ENCODE results near the gene TECPR1.

TECPR1 gene

DNA sequence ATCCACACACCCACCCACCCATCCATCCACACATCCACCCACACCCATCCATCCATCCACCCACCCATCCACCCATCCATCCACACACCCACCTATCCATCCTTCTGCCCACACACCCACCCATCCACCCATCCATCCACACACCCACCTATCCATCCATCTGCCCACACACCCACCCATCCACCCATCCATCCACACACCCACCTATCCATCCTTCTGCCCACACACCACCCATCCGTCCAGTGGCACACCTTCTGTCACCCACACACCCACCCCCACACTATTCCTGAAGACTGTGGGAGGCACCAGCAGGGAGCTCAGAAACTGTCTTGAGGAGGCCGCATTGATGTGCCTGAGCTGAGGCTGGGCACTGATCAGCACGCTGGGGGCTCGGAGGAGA is 9.1 kb downstream of the TECPR1 start:
- no peak for DNase-seq (ENCODE audit: low spot score)

DNA sequence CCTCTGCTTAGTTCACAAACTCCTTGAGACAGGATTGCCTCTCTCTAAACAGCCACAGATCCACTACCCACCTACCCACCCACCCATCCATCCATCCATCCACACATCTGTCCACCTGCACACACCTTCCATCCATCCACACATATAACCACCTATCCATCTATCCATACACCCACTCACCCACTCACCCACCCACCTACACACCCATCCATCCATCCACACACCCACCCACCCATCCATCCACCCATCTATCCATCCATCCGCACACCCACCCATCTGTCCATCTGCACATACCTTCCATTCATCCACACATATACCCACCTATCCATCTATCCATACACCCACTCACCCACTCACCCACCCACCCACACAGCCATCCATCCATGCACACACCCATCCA is 9.7 kb downstream of the TECPR1 start:
- DNase-seq (ENCODE audit: low spot score) = no peak

DNA sequence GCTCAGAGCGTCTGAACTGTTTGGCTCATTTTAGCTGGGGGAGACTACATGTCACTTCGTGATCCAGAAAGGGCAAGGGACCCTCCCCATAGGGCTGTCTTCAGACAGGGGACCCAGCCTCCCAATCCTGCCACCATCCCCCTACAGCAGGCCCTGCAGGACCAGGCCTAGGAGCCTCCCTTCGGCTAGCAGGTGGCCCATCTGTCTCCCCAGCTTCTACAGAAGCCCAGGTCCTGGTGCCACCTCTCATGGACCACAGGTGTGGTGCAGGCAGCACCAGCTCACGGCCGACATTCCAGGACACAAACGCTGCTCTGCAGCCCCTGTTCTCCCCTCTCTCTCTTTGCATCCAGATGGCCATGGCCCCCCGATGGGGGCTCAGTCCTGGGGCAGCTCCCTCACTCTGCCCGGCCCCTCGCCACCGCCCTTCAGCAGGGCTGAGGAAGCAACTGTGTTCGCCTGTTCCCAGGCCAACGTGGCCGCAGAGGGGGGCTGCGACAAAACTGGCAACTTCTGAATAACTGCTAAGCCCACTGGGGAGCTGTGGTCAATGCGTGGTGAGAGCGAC is 10.3 kb downstream of the TECPR1 start:
- no peak for DNase-seq (ENCODE audit: low spot score)

DNA sequence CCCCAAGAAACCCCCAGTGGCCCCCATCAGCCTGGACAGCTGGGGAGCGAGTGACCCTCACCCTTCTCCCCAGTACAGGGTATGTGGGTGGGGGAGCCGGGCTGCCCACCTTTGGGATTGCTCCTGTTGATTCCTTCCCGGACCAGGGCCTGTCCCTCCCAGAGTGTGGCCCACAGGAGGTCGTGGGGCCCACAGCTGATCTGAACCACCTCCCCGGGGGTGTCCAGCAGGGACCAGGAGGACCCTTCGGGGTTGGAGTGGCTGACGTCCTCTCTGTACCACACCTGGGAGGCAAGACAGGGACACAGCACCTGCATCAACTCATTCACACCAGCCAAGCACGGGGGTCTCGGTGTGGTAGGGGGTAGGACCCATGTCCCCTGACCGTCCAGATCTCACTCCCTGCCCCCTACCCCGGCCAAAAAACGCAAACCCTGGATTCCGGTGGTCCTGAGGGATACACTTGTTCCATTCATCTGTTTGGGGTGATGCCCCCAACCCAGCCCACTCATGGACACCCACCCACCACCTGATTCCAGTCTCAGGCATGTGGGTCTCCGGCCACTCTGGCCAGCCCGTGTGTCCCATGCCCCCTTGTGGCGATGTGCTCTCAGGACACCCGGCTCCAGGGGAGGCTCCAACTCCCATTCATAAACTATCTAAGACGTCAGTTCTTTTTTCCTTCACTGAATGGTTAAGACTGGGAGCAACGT is 10.9 kb downstream of the TECPR1 start:
- peak; percentile 85 for DNase-seq (ENCODE audit: low spot score)

DNA sequence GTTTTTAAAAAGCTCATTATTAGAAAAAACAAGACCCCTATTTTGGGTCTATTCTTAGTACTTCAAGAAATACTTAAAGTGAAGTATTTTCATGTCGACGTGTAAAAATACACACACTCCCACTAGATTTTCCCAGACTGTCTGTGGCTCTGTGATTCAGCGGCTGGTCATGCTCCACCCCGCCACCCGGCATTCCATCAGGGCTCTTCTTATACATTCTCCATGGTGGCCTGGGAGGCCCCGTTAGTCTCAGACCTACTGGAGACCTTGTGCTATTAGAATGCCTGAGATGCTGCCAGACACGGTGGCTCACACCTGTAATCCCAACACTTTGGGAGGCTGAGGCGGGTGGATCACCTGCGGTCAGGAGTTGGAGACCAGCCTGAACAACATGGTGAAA is 13.1 kb downstream of the TECPR1 start:
- no peak for DNase-seq (ENCODE audit: low spot score)

DNA sequence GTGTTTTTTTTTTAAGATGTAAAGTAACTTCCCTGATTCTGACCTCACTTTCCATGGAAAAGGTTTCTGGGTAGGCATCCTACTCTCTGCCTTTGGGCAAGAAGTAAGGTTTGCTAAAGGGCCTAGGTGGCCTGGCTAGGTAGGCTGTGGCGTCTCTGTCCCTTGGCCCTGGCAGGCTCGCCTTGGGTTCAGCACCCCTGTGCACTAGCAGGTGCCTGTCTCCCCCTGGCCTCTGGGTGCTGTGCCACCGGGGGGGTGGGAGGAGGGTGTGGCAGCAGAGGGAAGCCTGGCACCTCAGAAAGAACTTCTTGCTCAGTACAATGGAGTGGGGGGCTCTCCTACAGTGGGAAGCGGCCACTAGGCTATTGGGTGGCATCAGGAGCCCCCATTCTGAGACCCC is 14.0 kb downstream of the TECPR1 start:
- no peak for DNase-seq (ENCODE audit: low spot score)

DNA sequence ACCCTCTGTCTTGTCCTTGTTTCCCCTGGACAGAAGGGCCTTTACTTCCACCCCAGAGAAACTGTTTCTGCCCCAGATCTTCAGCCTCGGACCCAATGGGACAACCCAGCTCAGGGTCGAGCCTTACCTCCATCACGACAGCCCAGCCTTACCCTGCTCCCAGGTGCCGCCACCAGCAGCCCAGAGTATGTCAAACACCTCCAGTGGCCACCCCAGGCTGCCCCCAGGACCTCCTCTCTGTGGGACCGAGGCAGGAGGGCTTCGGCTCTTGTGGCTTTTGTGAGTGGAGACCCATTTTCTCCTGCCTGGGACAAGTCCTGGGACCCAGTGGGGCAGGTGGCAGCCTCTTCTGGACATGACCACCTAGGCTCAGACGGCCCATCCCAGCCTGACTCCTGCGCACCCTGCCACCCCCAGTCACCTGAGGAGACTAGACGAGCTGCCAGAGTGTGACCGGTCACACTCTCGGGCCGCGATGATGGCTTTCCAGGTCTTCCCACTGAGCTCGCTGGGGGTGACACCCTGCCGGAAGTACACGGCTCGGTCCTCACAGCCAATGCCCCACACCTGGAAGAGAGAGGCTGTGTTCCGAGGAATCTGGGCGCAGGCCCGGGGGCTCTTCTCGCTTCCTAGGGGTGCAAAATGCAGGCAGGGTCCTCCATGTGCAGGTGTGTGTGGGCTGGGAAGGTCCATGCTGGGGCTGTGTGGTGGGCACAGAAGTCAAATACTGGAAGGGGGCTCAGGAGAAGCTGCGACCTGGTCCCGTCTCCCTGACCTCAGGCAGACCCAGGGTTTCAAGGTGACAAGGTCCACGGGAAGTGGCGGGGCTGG is 15.5 kb downstream of the TECPR1 start:
- DNase-seq (ENCODE audit: low spot score) = no peak

DNA sequence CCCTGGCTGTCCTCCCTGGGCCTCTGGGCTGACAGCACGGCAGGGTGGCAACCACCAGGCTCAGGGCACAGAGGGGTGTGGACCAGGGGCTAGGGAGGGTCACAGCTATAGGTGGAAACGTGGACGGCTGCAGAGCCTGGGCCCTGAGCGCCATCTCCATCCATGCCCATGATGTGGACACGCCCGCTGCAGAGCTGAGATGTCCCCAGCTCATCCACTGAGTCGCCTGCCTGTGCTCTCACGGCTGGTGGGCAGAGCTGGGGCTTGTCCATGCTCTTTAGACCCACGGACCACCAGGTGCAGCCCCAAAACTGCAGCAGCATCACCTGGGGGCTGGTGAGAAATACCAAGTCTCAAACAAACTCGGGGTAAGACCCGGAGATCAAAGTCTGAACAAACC is 16.1 kb downstream of the TECPR1 start:
- no peak for DNase-seq (ENCODE audit: low spot score)

DNA sequence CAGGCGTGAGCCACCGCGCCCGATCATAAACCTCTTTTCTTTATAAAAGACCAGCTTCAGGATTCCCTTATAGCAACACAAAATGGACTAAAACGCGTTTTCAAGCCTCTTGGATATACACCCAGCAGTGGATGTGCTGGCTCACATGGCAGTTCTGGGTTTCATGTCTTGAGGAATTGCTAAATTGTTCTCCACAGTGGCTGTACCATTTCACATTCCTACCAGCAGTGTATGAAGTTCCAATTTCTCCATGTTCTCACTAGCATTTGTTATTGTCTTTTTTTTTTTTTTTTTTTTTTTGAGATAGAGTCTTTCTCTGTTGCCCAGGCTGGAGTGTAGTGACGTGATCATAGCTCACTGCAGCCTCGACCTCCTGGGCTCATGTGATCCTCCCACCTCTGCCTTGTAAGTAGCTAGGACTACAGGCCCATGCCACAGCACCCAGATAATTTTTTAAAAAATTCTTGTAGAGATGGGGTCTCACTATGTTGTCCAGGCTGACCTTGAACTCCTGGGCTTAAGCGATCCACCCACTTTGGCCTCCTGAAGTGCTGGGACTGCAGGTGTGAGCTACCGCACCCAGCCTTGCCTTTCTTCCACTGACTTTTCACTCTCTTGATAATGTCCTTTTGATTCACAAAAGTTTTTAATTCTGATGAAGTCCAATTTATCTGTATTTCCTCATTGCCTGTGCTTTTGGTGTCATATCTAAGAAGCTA is 17.4 kb downstream of the TECPR1 start:
- no peak for DNase-seq (ENCODE audit: low spot score)

DNA sequence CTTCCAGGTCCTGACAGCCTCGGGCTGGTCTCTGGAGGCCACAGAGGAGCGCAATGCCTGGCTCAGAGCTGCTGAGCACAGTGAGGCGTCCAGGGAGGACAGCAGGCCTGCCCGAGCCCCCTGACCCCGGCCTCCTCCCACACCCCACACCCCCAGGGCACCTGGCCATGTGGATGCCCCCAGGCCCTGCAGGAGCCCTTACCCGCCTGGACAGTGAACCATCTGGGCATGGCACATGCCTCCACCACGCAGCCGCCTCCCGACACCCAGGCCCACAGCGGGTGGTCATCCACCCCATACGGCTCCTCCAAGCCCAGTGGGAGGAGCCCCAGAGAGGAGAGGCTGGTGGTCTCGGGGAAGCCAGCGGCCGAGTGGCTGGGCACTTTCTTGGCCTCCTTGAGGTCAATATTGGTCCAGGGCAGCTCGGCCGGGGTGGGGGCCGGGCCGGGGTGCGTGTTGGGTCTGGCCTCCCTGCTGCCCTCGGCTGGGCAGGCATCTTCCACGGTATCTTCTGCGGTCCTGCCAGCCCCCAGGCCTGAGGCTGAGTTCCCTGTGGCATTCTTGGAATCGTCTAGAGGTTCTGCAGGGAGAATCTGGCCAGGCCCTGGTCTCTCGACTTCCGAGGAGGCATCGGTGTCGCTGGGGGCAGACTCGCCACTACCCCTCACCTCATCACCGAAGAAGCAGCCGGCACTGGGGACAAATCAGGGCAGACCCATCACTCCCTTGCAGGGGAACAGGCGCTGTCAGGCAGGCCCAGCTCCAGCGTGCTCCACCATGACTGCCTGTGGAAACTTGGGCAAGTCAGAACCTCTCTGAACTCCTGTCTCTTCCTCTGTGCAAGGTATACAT is 18.6 kb downstream of the TECPR1 start:
- DNase-seq (ENCODE audit: low spot score) = no peak

DNA sequence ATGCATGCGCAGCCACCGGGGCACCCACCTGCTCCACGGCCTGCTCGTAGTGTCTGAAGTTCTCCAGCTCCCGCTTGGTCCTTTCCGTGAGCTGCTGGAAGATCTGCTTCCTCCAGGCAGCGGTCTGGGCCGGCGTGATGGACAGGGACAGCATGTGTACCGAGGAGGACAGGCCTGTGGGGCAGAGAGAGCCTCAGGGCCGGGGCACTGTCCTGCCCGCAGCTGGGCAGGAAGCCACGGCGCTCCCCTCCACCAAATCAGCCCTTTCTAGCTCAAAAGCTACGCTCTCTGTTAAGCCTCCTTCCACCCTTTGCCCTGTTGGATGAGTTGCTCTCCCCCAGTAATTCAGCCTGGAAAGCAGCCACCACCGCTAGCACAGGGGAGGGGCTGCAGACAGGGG is 19.2 kb downstream of the TECPR1 start:
- no peak for DNase-seq (ENCODE audit: low spot score)

DNA sequence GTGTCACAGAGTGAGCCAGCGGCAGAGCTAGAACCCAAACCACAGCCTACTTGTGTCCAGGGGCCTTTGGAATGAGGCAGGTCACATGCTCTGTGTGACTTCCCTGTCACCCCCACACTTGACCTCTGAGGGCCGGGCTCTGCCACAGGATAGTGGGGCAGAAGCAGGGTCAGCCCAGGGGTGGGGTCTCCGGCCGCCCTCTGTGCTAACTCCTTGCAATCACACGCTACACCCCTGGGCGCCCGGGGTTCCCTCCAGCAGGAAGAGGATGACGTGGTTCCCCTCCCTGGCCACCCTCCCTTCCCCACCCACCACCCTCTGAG is 19.8 kb downstream of the TECPR1 start:
- no peak for DNase-seq (ENCODE audit: low spot score)

DNA sequence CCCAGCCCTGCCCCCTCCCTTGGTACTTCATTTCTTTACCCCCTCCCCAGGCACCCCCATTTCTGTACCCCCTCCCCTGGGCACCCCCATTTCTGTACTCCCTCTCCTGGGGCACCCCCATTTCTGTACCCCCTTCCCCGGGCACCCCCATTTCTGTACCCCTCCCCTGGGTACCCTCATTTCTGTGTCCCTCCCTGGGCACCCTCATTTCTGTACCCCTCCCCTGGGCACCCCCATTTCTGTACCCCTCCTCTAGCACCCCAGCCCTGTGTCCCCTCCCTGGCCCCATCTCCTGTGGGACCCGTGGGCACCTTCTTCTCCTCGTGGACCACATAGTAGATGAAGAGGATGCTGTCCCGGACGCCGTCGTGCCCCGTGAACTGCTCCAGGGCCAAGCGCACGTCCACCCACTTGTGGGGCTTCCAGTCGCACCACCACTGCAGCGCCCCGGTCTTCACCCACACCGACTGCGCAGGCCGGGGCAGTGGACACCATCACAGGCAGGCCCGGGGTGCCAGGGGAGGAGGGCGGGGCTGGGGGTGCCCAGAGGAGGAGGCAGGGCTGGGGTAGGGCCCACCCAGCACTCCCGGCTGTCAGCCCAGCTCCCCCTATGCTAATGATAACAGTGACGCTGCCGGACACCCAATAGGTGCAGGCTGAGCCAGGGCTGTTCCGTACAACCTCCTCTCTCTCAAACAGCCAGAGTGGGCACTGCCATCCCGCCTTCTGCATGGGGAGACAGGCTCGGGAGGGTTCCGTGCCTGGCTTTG is 20.4 kb downstream of the TECPR1 start:
- no peak for DNase-seq (ENCODE audit: low spot score)

DNA sequence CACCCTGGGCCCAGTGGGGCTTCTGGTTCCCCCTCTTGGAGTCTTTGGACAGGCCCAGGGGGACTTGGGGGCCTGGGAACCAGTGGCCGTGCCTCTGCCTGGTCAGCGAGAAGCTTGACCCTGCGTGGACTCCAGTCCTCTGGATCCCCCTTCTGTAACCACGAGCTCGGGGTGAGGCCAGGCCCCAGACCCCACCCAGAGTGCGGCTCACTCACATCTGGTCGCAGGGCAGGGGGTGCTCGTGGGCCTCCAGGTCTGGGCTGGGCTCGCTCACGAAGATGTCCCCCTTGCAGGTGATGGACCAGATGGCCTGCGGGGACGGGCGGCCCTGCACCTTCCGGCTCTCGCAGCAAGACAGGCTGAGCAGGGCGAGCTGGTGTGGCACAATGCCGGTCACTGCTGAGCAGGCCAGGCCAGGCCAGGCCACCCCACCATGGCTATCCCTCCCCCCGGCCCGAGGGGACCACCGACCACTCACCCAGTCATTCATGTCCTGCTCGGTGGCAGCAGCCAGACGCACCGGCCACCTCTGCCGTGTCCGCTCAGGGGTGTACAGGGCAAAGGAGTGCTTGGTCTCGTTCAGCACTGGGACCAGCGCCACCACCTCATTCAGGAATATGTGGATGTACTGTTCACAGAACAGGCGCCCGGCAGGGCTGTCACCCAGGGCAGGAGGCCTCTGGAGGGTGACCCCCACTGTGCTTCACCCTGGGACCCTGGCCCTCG is 21.1 kb downstream of the TECPR1 start:
- no peak for DNase-seq (ENCODE audit: low spot score)

DNA sequence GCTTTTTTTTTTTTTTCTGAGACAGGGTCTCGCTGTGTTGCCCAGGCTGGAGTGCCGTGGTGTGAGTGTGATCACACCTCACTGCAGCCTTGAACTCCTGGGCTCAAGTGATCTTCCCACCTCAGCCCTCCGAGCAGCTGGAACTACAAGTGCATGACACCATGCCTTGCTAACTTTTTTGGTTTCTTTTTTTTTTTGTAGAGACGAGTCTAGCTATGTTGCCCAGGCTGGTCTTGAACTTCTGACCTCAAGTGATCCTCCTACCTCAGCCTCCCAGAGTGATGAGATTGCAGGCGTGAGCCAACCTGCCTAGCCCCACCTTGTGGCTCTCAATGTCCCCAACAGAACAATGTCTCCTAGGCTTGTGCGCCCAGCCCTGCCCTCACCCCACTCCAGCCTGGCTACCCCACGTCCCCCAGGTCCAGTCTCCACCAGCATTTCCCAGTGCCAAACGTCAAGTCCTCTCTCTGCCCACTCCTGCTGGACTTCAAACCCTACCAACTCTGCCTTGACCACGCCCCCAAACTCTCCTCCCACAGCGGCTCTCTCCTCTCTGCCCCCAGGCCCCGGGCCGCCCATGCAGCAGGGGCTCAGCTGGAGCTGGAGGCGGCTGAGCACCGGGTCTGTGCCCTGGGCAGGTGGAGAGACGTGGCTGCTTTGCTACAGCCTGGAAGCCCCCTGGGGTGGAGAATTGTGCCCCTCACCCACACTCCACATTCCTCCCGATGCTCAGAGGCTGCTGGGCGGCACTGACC is 21.9 kb downstream of the TECPR1 start:
- no peak for DNase-seq (ENCODE audit: low spot score)

DNA sequence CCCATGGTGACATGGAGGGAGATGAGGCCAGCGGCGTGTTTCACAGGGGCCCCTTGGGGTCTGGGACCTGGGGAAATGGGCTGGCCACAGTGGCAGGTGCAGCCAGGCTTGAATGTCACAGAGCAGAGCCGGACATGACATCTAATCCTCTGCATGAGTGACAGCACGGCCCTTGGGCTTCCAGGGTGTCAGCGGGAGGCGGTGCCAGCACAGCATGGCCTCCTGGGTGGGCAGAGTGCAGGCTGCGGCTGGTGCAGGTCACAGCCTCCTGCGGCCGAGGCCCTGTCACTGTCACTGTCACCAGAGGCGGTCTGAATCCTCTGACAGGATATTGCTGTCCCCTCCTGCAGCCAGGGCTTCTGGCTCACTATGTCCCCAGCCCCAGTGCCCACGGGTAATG is 22.6 kb downstream of the TECPR1 start:
- no peak for DNase-seq (ENCODE audit: low spot score)

DNA sequence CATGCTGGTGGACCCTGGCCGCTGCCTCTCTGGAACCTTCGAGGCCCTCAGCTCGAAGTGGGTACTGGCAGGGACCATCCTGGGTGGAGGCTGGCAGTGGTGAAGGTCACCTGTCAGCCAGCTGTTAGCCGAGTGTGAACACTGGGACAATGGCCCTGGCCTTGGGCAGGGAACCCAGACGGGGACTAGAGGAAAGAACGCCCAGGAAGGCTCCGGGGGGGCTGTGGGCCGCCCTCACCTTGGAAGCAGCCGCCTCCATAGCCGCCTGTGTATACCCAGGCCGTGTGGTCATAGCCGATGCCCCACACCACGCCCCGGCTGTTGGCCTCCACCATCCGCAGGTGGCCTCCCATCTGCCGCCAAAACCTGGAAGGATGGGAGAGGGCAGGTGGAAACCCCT is 23.2 kb downstream of the TECPR1 start:
- no peak for DNase-seq (ENCODE audit: low spot score)

DNA sequence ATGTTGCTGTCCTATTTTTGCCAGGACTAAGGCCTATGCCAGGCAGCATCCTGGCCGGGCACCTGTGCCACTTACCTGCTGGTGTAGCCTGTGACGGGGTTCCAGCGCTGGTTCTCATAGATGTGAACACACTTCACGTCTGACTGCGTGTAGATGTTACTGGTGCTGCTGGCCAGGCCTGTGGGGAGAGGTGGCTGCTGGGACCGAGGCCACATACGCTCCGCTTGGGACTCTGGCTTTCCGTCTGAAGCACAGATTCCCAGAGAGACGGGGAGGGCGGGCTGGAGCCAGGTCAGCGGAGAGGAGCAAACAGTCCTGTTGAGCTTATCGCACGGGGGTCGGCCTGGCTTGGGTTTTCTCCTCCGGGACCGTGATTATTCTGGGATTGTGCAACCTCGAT is 24.1 kb downstream of the TECPR1 start:
- no peak for DNase-seq (ENCODE audit: low spot score)

DNA sequence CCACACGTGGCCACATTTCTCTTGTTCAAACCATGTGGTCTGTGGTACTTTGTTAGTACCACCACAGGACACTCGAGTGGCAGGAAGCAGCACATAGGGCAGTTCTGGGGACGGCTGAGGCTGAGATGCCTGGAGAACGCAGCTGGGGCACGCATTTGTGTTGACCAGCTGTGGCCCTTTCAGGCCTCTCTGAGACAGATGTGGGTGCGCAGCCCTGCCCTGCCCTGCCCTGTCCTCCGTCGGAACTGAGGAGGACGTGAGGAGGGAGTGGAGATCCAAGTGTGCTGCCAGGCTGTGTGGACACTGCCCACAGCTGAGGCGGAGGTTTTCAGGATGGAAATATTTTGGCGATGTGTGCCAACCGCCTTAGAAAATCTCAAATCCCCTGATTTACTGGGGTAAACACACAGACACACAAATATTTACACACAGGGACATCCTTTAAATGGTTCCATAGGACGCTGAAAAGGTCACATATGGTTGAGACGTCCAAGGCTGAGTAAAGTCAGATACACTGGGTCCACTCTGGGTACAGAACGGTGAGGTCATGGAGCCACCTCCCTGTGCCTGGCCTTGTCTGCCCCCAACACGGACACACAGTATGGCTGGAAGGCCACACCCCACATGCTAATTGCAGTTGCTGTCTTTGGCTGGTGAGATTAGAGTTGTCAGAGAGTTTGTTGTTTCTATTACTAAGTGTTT is 26.0 kb downstream of the TECPR1 start:
- no peak for DNase-seq (ENCODE audit: low spot score)

Measured in AG20443 (cell line).